Panc1 (cell line): ENCODE data around the gene FRMD1.

Experiments
- POLR2AphosphoS5 ChIP-seq: IDR thresholded peaks from 2 replicates; pipeline ENCODE4 v1.6.1; 2012; ENCODE audit warnings: mild to moderate bottlenecking, low read depth, low read length, moderate library complexity
- SIN3A ChIP-seq: IDR thresholded peaks from 2 replicates; pipeline ENCODE4 v1.6.1; 2012; ENCODE audit warnings: low read depth, mild to moderate bottlenecking, low read length, moderate library complexity, borderline replicate concordance; ENCODE audit not compliant: insufficient read depth
- TF ChIP-seq, protein P1 (sequence below): fragments of 450-650 bp; IDR thresholded peaks from 2 replicates; pipeline ENCODE4 v1.5.1; 2017; ENCODE audit warnings: mild to moderate bottlenecking
- TF ChIP-seq, protein P2 (sequence below), 2 experiments: IDR thresholded peaks; 2 replicates each; pipeline ENCODE4 v1.6.1; 2011 to 2012; ENCODE audit warnings: low read depth in 2 of 2, control low read depth in 1 of 2, low read length in 1 of 2, mild to moderate bottlenecking in 1 of 2, moderate library complexity in 1 of 2; ENCODE audit not compliant: insufficient read depth in 1 of 2

DNA sequence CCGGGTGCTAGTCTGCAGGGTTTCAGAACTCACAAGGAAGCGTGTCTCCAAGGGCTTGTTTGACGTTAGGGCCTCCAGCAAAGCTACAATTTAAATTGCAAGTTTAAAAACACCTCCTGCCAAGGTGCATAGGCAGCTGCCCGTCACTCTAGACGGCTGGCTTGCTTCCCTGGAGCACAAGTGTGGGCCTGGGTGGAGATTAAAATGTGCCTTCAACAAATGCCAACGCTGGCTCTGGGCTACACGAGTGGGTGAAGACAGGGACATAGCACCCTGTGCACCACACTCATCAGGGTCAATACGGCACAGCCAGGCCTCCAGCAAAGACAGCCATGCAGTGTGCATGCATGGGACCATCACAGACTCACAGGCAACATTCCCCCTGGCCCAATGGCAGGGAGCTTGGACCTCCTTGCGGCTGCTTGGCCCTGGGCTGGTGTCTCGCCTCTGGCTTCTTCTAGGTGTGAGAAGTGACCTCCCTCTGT, 48.4 kb upstream of the FRMD1 start:
- TF ChIP-seq, protein P1, sequence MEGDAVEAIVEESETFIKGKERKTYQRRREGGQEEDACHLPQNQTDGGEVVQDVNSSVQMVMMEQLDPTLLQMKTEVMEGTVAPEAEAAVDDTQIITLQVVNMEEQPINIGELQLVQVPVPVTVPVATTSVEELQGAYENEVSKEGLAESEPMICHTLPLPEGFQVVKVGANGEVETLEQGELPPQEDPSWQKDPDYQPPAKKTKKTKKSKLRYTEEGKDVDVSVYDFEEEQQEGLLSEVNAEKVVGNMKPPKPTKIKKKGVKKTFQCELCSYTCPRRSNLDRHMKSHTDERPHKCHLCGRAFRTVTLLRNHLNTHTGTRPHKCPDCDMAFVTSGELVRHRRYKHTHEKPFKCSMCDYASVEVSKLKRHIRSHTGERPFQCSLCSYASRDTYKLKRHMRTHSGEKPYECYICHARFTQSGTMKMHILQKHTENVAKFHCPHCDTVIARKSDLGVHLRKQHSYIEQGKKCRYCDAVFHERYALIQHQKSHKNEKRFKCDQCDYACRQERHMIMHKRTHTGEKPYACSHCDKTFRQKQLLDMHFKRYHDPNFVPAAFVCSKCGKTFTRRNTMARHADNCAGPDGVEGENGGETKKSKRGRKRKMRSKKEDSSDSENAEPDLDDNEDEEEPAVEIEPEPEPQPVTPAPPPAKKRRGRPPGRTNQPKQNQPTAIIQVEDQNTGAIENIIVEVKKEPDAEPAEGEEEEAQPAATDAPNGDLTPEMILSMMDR = no peak
- TF ChIP-seq POLR2AphosphoS5 (no peak), SIN3A (no peak)
- TF ChIP-seq, protein P2, sequence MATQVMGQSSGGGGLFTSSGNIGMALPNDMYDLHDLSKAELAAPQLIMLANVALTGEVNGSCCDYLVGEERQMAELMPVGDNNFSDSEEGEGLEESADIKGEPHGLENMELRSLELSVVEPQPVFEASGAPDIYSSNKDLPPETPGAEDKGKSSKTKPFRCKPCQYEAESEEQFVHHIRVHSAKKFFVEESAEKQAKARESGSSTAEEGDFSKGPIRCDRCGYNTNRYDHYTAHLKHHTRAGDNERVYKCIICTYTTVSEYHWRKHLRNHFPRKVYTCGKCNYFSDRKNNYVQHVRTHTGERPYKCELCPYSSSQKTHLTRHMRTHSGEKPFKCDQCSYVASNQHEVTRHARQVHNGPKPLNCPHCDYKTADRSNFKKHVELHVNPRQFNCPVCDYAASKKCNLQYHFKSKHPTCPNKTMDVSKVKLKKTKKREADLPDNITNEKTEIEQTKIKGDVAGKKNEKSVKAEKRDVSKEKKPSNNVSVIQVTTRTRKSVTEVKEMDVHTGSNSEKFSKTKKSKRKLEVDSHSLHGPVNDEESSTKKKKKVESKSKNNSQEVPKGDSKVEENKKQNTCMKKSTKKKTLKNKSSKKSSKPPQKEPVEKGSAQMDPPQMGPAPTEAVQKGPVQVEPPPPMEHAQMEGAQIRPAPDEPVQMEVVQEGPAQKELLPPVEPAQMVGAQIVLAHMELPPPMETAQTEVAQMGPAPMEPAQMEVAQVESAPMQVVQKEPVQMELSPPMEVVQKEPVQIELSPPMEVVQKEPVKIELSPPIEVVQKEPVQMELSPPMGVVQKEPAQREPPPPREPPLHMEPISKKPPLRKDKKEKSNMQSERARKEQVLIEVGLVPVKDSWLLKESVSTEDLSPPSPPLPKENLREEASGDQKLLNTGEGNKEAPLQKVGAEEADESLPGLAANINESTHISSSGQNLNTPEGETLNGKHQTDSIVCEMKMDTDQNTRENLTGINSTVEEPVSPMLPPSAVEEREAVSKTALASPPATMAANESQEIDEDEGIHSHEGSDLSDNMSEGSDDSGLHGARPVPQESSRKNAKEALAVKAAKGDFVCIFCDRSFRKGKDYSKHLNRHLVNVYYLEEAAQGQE (IDR thresholded peaks at IDR 0.05; ENCODE audit: insufficient read depth in 1 of 2, low read depth in 2 of 2, low read length in 1 of 2) = no peak
